Chondrocyte (in vitro differentiated cells): ENCODE measurements around the gene ARMC9. TPM values are rescaled to one million over a fixed set of nuclear protein-coding genes. Genes with fewer than 3 reads are reported as not detected.
A peak's percentile ranks its signal among the peaks of the same experiment; 100 is the strongest.

Experiments used
- DNase-seq: peaks from one replicate; pipeline ENCODE4 v3.0.0; 2021; ENCODE audit warnings: mixed read lengths, low spot score
- H3K27ac Mint-ChIP-seq: one replicate; pipeline ENCODE4 v1.8.0; 2021; ENCODE audit warnings: mild to moderate bottlenecking, moderate library complexity, mixed read lengths; ENCODE audit not compliant: unreplicated experiment
- H3K27me3 Mint-ChIP-seq: 2 replicates; pipeline ENCODE4 v1.8.0; 2021; ENCODE audit warnings: low read depth, mixed read lengths
- H3K36me3 Mint-ChIP-seq: 2 replicates; pipeline ENCODE4 v1.8.0; 2021; ENCODE audit warnings: low read depth, mixed read lengths
- H3K4me1 Mint-ChIP-seq: 2 replicates; pipeline ENCODE4 v1.8.0; 2021; ENCODE audit warnings: low read depth, mild to moderate bottlenecking, mixed read lengths
- H3K4me3 Mint-ChIP-seq: one replicate; pipeline ENCODE4 v1.8.0; 2021; ENCODE audit warnings: mild to moderate bottlenecking, moderate library complexity, mixed read lengths; ENCODE audit not compliant: unreplicated experiment
- H3K9me3 Mint-ChIP-seq: 2 replicates; pipeline ENCODE4 v1.8.0; 2021; ENCODE audit warnings: low read depth, mixed read lengths
- total RNA-seq: library from RNA; stranded (reverse); gene quantifications from 3 replicates; pipeline ENCODE4 v1.2.1, GENCODE V29; 2021
- TF ChIP-seq, protein P1 (sequence below): fragments of 200-600 bp; sonication (generic); IDR thresholded peaks from 2 replicates; pipeline ENCODE4 v1.5.0; 2021; ENCODE audit warnings: antibody characterized with exemption, mild to moderate bottlenecking, moderate library complexity

The ARMC9 gene
- total RNA-seq, 1 donor from 2014 or later = 188 TPM

DNA sequence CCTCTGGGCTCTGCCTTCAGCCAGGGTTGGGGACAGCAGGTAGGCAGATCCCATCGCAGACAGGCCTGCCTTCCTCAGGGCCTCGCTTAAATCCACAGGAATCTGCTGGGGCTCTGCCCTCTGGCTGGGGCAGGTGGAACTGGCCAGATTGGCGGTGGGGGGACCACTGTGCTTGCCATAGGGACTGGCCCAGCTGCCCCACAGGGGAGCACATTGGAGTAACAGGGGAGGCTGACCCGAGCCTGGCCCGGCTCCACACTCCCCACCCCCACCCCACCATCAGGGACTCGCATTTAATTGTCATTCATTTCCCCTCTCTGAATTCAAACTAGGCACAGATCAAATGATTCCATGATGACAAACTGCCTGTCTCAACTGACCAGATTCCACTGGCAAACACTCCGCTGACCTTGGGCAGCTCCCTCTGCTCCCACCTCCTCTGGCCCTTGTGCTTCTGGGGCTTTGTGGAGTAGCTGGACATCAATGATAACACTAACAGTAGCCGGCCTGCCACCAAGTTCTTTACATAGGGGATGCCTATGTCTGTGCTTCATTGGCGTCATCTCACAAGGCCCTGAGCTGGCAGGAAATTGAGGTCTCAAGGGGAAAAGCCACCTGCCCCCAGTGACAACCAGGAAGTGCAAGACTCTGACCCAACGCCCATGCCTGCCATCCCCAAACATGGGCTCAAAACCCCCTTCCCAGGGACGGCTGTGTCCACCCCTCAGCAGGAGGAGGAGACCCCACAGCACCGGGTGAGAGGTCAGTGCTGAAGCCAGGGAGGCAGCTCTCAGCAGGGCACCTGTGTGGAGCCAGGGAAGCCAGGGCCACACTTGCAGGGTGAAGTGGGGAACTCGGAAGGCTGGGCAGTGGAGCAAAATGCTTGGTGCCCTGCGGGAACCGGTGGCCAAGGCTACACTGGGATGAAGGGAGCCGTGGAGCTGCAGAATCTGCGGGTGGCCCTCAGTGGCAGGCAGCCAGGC lies 195.0 kb downstream of the ARMC9 start:
- Mint-ChIP-seq H3K4me3 (no peak overlapping the region), H3K27ac (no peak overlapping the region), H3K4me1 (peaks cover 18% of the 10 kb centered on the region), H3K36me3 (peaks cover 2% of the 10 kb centered on the region), H3K9me3 (no peaks in the 10 kb centered on the region), H3K27me3 (no peaks in the 10 kb centered on the region)
- TF ChIP-seq, protein P1, sequence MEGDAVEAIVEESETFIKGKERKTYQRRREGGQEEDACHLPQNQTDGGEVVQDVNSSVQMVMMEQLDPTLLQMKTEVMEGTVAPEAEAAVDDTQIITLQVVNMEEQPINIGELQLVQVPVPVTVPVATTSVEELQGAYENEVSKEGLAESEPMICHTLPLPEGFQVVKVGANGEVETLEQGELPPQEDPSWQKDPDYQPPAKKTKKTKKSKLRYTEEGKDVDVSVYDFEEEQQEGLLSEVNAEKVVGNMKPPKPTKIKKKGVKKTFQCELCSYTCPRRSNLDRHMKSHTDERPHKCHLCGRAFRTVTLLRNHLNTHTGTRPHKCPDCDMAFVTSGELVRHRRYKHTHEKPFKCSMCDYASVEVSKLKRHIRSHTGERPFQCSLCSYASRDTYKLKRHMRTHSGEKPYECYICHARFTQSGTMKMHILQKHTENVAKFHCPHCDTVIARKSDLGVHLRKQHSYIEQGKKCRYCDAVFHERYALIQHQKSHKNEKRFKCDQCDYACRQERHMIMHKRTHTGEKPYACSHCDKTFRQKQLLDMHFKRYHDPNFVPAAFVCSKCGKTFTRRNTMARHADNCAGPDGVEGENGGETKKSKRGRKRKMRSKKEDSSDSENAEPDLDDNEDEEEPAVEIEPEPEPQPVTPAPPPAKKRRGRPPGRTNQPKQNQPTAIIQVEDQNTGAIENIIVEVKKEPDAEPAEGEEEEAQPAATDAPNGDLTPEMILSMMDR = peak; percentile 46
- no peak for DNase-seq

DNA sequence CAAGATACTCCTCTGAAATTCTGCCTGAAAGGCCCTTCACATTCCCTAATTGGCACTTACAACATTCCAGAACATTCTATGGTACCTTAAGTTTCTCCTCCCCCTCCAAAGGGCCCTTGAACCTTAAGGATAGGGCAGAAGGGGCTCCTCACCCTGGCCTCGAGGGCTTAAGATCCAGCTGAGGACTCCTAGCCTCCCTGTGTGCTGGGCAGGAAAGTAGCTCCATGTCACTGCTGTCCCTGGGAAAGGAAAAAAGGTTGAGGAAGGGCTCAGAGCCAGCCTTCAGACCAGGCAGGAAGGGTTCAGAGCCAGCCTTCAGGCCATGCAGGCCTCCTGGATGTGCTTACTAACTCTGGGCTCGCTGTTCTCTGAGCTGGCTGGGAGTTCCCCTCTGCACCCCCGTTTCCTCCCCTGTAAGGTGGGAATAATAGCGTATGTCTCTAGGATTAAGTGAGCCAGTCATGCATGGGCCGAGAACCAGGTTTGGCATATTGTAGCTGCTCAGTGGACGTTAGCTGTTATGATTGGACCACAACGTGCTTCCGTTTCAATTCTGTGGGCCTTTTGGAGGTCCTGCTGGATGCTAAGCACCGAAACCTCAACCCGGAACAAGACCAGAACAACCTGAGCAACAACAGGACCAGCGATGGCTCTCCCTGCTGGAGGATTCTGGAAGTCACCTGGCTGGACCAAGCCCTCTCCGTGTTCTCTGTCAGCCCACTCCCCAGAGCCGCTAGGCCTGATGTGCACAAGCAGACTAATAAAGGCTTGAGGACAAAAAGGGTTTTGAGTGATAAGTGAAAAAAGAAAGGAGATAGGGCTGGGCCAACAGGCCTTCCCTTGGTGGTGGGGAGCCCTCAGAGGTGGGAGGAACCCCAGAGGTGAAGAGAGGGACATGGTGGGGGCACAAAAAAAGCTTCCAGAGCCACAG lies 196.0 kb downstream of the ARMC9 start:
- no peak for DNase-seq
- Mint-ChIP-seq H3K36me3 (peaks cover 2% of the 10 kb centered on the region), H3K4me3 (peak overlapping the region; percentile 65), H3K9me3 (no peaks in the 10 kb centered on the region), H3K4me1 (peaks cover 8% of the 10 kb centered on the region), H3K27me3 (no peaks in the 10 kb centered on the region), H3K27ac (no peak overlapping the region)
- TF ChIP-seq, protein P1 = peak; percentile 41

DNA sequence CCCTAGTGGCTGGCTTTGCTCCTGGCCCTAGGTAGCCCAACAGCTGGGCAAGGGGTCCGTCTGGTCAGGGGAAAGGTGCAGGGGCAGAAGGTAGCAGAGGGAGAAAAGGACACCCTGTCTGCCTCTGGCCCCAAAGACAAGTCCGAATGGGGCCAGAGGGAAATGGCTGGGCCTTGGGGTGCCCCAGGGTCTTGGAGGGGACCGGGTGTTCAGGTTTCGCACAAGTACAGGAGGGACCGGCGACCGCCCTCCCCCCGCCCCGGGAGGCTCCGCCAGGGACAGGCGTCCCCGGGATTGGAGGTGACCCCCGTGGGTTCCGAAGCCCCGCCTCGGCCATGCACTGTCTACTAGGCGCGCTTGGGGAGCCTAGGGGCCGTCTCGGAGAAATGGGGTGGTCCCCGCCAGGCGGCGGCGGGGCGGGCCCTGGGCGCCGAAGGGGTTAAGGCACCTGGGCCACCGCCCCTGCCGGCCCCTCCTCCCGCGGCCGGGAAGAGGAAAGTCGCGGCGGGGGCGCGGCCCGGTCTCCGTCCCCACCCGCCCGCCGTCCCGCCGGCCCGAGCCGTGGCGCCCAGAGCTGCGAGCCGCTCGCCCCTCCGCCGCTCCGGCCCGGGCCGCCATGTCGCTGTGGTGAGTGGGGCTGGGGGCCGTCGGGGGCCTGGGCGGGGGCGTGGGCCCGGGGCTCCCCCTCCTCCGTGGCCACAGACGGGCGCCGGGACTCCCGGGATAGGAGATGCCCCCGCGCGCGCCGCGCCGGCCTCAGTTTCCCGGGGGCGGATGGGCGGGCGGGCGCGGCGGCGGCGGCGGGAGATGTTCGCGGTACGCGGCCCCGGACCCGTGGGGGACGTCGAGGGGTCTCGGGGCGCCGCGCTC lies 197.0 kb downstream of the ARMC9 start, which contains the start of gene B3GNT7:
TSS of gene B3GNT7 (plus strand) at position 523 of the 870 bp plus-strand sequence. CDS start at position 617, 94 bp downstream.
- Mint-ChIP-seq H3K4me3 (peak within 1 kb of the TSS; percentile 65), H3K4me1 (peaks cover 16% of the 10 kb centered on the region), H3K27ac (no peak within 1 kb of the TSS)

DNA sequence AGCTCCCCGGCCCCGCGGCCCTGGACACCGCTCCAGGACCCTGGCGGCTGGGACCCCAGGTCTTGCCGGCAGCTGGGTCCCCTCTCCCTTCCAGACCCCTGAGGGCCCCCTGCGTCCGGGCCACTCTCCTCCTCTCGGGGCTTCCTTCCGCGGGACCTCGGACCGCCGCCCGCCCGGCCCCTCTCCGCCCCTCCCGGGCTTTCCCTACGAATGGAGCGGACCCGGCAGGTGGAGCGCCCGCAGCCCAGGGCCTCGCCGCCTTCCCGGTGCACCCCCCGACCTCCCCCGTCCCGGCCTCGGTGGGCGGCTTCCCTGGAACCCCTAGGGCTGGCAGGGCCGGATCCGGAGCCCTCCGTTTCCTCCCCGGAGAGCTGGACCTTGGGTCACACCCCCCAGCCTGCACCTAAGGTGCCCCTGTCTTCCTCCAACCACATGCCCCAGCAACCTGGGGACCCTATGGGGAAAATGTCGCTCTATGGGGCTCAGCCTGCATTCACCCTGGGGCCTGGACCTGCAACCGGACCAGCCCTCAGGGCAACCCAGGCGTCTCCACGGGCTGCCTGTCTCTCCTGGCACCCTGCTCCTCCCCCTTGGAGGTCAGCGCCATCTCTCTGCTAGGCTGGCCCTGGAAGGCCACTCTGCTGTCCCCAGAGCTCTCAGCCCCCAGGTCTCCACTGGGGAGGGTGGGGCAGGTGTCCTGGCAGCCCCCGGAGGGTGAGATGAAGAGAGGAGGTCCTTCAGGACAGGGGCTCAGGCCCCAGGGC lies 197.8 kb downstream of the ARMC9 start:
- H3K27ac Mint-ChIP-seq = no peak overlapping the region

More for the DNA sequence above, 197.0 kb downstream of the ARMC9 start, which contains the start of gene B3GNT7:
- no peaks in the 10 kb centered on the region for H3K27me3 Mint-ChIP-seq
- TF ChIP-seq, protein P1 = no peak
- H3K36me3 Mint-ChIP-seq = peaks cover 2% of the 10 kb centered on the region
- no peak for DNase-seq
- H3K9me3 Mint-ChIP-seq = no peaks in the 10 kb centered on the region

More for the DNA sequence above, 197.8 kb downstream of the ARMC9 start:
- TF ChIP-seq, protein P1 = no peak
- H3K9me3 Mint-ChIP-seq = no peaks in the 10 kb centered on the region
- DNase-seq = no peak
- peak overlapping the region; percentile 59 for H3K4me3 Mint-ChIP-seq
- peaks cover 2% of the 10 kb centered on the region for H3K36me3 Mint-ChIP-seq
- H3K27me3 Mint-ChIP-seq = no peaks in the 10 kb centered on the region
- H3K4me1 Mint-ChIP-seq = peaks cover 18% of the 10 kb centered on the region
